HG03575 (cell line): ENCODE measurements around the gene SNX20.

Experiments used
- ATAC-seq: cut with Tn5 transposase; IDR thresholded peaks from one replicate; pipeline ENCODE4 v1.9.1; 2021; ENCODE audit not compliant: unreplicated experiment, insufficient number of reproducible peaks, low FRiP score; ENCODE audit errors: extremely low read depth

Gene SNX20

DNA sequence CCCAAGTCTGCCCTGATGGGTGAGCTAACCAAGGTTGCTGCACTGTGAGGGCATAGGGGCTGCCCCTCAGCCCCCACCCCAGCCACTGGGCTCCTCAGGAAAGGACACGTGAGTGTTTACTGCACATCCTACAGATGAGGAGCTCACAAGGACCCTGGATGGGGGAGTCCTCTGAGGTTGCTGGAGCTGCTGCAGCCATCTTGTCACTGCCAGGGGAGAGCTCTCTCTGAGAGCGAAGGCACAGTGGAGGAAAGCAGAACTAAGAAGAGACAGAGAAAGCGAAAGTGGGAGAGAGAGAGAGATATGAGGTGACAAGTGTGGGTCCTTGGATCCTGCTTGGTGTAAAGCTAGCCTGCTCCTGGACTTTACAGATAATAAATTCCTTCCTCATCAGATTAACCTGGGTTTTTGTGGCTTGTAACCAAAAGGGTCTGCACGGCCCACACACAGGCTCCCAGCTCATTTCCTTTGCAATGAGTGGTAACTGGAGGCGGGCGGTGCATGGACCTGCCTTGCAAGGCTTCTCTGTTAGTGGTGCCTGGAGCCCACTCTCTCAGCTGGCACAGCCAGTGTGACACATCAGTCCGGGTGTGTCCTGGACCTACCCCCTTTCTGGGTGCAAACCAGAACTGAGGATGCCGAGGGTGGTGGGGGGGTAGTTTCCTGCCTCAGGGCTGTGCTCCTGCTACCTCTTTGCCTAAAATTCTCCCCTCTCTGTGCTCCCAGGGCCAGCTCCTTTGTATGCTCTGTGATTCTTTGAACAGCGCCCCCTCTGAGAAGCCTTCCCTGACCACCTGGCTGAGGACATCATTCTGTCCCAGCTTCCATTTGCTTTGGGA, 14.2 kb downstream of the SNX20 start:
- peak; percentile 72 for ATAC-seq

- no peak for ATAC-seq
These were observed 15.8 kb downstream of the SNX20 start for GRCh38 chr16:50665128-50665878.

GRCh38 chr16:50664270-50664669, 16.8 kb downstream of the SNX20 start:
- no peak for ATAC-seq

- no peak for ATAC-seq
These were observed 18.7 kb downstream of the SNX20 start for GRCh38 chr16:50662306-50662940.

- no peak for ATAC-seq
These were observed 21.3 kb downstream of the SNX20 start for GRCh38 chr16:50659806-50660205.

DNA sequence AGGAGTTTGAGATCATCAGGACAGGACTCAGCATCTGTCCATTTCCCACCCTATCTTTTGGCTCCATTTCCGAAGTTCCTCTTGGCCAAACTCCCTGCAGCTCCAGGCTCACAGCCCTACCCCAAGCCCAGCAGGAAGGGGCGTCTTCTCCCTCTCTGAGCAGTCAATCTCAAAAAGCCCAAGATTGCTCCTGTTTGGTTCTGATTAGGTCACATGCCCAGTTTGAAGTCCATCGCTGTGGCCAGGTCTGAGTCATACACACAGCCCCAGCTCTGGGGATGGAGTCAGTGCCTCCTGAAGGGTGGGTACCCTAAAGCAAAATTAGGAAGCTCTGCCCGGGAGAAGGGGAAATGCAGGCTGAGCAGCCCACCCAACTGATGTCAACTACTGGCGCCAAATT, 23.9 kb downstream of the SNX20 start:
- no peak for ATAC-seq

- no peak for ATAC-seq
These were observed 25.5 kb downstream of the SNX20 start for GRCh38 chr16:50655558-50656055.

DNA sequence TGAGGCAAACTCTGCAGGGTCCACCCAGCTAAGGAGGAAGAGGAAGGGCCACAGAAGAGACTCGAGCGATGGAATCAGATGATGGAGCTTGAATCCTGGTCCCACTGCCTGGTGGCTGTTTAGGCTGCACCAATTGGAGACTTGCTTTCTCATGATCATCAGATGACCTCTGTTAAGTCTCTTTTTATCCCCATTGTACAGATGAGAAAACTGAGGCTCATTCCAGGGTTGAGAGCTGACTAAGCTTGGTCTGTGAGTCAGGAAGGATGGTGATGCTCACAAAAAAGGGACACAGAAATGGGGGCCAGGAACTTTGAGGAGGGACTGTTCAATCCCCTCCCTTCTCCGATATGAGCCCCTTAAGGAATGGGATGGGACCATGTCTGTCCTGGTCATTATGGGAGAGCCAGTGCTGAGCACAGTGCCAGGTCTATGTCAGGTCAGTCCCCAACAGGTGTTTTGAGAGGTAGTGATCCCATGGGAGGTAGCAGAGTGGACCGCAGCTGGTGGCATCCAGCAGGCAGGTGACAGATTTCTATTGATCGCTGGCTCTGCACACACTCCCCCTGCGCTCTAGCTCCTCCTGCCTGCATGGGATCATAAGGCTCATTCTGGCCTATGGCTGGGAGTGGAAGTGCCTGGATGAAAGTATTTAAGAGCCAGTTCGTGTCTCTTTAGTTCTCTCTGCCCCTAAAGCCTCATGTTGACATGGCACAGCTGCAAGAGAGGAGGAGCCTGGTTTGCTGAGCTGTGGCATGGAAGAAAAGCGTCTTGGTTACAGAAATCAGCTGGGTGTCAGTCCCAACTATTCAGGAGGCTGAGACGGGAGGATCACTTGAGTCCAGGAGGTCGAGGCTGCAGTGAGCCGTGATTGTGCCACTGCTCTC, 27.2 kb downstream of the SNX20 start:
- ATAC-seq = no peak

GRCh38 chr16:50652836-50653425, 28.2 kb downstream of the SNX20 start:
- no peak for ATAC-seq

DNA sequence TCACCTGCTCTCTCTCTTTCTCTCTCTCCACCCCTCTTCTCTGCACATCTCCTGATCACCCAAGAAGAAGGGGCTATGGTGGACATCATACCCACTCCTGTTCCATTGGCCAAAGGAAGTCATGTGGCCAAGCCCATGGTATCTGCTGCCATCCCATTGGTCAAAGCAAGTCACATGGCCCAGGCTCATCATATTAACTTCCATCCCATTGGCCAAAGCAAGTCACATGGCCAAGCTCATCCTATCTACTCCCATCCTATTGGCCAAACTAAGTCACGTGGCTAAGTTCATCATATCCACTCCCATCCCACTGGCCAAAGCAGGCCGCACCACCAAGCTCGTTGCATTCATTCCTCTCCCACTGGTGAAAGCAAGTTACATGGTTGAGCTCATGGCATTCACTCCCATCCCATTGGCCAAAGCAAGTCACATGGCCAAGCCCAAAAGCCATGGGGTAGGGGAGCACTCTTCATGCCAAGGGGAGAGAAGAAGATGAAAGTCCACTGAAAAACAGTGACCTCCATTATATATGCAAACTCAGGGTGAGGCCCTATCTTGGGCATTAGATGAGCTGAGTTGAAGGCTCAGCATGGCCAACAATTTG, 29.2 kb downstream of the SNX20 start:
- no peak for ATAC-seq

DNA sequence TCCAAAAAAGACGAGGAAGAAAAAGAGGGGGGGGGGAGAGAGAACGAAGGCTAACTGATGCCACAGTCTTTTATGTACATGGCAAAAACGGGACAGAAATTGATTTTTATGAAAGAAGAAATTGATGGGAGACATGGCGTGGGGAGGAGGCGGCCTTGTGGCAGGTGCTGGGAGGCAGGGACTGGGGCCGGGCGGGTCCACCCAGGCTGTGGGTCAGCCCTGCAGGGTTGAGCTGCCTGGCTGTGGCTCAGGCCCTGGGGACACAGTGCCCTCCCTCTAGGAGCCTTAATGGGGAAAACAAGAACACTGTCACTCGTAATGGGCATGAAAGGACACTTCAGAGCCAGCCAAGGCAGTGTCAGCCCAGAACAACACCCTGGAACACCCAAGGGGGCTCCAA, 34.8 kb downstream of the SNX20 start:
- no peak for ATAC-seq

DNA sequence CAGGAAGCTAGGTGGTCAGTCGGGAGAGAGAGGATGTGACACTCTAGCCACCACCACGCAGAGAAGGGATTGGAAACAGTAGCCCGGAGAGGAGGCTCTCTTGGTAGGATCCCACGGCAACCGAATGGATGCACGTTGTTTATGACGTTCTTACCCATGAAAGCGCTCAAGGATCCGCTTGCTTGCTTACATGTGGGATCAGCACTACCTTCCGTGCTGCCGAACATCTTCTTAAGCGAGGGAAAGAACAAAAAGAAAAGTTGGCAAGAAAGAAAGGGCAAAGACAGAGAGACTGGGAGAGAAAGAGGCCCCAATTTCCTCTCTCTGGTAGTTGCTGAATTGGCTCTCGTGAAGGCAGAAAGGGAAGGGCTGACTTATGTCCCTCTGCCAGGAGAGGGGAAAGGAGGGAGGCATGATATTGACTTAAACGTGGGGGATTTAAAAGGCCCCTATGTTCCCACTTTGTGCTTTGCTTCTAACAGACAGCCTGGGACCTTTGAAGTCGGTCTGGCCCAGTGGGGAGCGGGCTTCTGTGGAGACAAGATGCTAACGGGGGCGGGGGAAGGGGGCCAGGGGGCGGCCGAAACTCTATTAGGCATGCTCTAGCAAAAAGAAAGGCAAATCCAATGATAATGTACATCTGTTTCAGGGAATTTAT, 35.4 kb downstream of the SNX20 start:
- no peak for ATAC-seq

DNA sequence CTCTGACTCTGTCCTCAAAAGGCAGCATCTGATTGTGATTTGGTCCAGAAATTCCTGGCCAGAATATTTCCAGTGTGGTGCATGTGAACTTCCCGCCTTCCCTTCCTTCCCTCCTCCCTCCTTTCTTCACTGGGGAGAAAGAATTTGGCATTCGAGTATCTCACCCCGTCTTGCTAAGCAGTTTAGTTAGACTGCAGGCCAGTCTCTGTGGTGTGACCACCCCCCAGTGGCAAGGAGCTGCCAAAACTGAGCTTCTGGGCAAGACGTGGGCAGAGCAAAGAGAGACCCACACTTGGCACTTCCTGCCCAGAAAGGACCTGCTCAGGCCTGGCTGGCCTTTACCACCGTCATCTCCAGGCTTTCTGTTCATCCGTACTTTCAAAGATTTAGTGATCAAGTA, 36.4 kb downstream of the SNX20 start:
- ATAC-seq = no peak

DNA sequence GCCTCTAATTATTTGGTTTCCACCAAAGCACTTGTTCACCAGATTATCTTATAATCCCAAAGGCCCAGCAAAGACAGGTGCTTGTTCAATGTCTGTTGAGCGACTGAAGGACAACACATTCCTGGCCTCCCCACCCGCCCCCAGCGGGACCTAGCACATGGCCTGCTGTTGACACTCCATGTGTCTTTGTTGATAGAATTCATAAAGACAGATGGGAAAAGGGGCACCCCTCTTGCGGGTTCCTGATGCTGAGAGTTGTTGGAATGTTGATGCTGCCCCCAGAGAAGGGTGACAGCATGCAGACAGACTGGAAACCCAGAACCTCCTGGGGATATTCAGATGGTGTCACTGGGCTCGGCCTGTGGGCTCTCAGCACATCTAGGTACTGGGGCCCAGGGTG, 36.9 kb downstream of the SNX20 start:
- ATAC-seq = no peak

DNA sequence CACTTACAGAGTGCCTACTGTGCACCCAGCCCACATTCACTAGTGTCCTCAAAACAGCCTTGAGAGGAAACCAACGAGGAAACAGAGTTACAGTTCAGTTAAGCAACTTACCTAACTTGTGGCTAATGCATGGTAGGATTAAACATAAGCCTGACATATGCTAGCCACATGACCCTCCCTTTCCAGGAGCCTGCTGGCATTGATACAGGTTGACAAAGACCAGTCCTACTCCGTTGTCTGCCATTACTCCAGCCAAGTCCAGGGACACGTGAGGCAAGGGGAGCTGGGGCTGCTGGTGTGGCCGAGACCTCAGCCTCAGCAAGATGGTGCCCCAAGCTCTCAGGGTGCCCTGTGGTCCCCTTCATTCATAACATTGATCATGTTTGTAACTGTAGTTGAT, 37.9 kb downstream of the SNX20 start:
- no peak for ATAC-seq

DNA sequence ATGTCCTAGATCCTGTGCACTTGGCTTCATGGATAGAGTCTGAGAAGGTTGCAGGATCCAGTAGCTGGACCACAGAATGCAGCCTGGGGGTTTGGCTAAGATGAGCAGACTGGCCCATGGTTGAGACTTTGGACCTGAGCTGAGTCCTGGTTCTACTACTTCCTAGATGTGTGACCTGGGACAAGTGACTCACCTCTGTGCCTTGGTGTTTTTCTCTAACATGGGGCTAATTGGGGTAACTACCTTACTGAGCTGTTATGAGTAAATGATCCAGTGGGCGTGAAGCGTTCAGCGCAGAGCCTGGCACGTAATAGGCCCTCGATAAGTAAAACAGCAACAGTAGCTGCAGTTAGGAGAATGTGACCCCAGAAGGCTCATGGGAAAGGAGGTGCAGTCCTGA, 38.8 kb downstream of the SNX20 start:
- ATAC-seq = no peak

DNA sequence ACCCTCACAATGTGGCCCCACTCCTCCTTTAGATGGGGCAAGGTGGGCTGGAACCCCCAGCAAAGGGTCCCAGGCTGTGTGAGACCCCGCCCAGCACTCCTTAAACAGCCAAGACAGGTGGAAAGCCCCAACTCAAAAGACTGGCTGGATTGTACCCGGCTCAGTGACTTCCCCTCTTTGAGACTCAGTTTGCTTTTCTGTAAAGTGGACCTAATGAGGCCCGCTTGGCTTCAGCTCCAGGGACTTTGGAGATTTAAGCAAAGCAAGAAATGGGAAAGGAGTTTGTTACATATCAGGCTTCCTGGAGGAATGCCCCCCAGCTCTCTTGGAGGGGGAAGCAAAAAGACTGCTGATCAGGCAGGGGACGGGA, 39.3 kb downstream of the SNX20 start:
- ATAC-seq = no peak
